ENCODE measurements around the gene MED10.

Gene MED10

DNA sequence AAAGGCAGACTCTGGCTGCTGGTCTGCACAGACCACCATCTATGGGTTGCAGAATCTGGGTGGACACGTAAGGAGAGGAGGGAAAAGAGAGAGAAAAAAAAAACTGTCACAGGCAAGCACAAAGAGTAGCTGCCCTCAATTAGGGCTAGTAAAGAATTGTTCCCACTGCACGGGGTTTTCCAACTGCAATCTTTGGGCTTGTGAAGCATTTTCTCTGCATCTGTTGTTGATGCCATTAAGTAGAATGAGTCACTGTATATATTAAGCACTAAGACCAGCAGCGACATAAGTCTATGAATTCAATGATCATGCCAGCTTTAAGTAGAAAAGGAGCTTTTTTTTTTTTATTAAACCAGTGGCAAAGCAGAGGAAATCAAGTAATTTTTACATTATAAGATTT, 40.2 kb downstream of the MED10 start:
- no CpG with 5 or more reads among the region's 3 CpGs for WGBS, 2 donors (ENCODE audit: extremely low coverage in 2 of 2, insufficient read length in 2 of 2, insufficient replicate concordance in 1 of 2)

DNA sequence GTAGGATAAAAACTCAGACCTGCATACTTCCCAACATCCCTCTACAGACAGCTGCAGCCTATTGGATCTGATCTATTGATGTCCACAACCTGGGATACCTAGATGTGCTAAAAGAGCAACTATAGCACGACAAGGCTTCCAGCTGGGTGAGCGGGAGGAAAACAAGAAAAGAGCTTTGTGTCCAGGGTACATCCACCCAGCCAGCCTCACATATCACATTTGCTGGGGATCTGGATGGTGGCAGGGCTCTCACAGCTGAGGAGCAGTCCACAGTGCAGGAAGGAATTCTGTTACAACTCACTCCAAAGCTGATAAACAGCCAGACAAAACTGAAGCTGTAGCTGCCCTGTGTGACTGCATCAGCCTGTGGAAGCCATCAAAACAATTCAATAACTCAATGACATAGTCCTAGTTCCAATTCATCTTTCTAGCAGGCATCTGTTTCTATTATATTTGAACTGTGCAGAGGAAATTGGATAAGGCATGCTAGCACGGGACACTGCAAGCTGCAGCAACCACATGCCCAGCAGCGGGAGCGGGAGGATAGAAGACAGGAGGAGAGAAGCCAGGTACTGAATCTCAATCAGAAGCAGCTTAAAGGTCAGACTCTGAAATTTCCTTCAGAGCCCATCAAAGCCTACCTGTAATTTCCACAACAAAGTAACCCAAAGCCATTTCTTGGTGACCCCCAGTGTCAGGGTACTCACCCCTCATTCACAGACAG, 45.0 kb downstream of the MED10 start:
- Histone ChIP-seq H3K79me1 (ENCODE audit: low read depth, low read length) (no peaks in the 10 kb centered on the region), H3K4me1 (ENCODE audit: control insufficient read depth in 2 of 2, insufficient read depth in 1 of 2, low read depth in 1 of 2, low read length in 2 of 2) (no peaks in the 10 kb centered on the region), H4K91ac (ENCODE audit: low read depth, low read length, poor library complexity) (no peak overlapping the region), H3K4ac (ENCODE audit: low read length) (no peak overlapping the region), H2BK120ac (ENCODE audit: low read depth, low read length) (no peak overlapping the region), H3K14ac (ENCODE audit: low read length) (no peak overlapping the region), H3K27me3 (ENCODE audit: control insufficient read depth in 3 of 3, insufficient read depth in 3 of 3, low read depth in 1 of 3, low read length in 3 of 3) (no peaks in the 10 kb centered on the region), H2AFZ (ENCODE audit: low read length) (no peak overlapping the region), H2BK5ac (ENCODE audit: low read length) (no peak overlapping the region), H3K27ac (replicated peaks; ENCODE audit: low read length) (no peak overlapping the region), H2AK5ac (ENCODE audit: low read depth, low read length) (no peak overlapping the region), H3K9ac (ENCODE audit: low read depth, low read length, poor library complexity) (no peak overlapping the region), H4K8ac (ENCODE audit: low read depth, low read length) (no peak overlapping the region), H2BK12ac (ENCODE audit: low read length) (no peak overlapping the region), H3K23ac (ENCODE audit: low read depth, low read length, poor library complexity) (no peak overlapping the region), H3K18ac (ENCODE audit: low read length) (no peak overlapping the region), H3K4me3 (ENCODE audit: low read length in 2 of 2) (no peak overlapping the region), H3K36me3 (replicated peaks in 1 of 2; ENCODE audit: control insufficient read depth in 2 of 2, insufficient read depth in 2 of 2, low read length in 2 of 2) (no peaks in the 10 kb centered on the region), H2BK15ac (ENCODE audit: low read length) (no peak overlapping the region), H3K4me2 (ENCODE audit: insufficient read depth, low read length, poor library complexity, severe bottlenecking) (no peak overlapping the region), H3K9me3 (replicated peaks in 1 of 2; ENCODE audit: control insufficient read depth in 2 of 2, insufficient read depth in 1 of 2, low read depth in 1 of 2, low read length in 2 of 2) (no peaks in the 10 kb centered on the region)
- no CpG with 5 or more reads among the region's 5 CpGs for WGBS, 2 donors (ENCODE audit: extremely low coverage in 2 of 2, insufficient read length in 2 of 2, insufficient replicate concordance in 1 of 2)
- no peak for DNase-seq (ENCODE audit: low spot score)

More for the DNA sequence above, 40.2 kb downstream of the MED10 start:
- DNase-seq (ENCODE audit: low spot score): no peak
- Histone ChIP-seq H4K8ac (ENCODE audit: low read depth, low read length) (no peak overlapping the region), H3K27ac (replicated peaks; ENCODE audit: low read length) (no peak overlapping the region), H2BK5ac (ENCODE audit: low read length) (no peak overlapping the region), H2BK15ac (ENCODE audit: low read length) (no peak overlapping the region), H3K4me1 (ENCODE audit: control insufficient read depth in 2 of 2, insufficient read depth in 1 of 2, low read depth in 1 of 2, low read length in 2 of 2) (no peaks in the 10 kb centered on the region), H3K36me3 (replicated peaks in 1 of 2; ENCODE audit: control insufficient read depth in 2 of 2, insufficient read depth in 2 of 2, low read length in 2 of 2) (no peaks in the 10 kb centered on the region), H2AFZ (ENCODE audit: low read length) (no peak overlapping the region), H3K79me1 (ENCODE audit: low read depth, low read length) (no peaks in the 10 kb centered on the region), H3K4ac (ENCODE audit: low read length) (no peak overlapping the region), H2BK12ac (ENCODE audit: low read length) (no peak overlapping the region), H3K4me2 (ENCODE audit: insufficient read depth, low read length, poor library complexity, severe bottlenecking) (no peak overlapping the region), H3K27me3 (ENCODE audit: control insufficient read depth in 3 of 3, insufficient read depth in 3 of 3, low read depth in 1 of 3, low read length in 3 of 3) (no peaks in the 10 kb centered on the region), H3K23ac (ENCODE audit: low read depth, low read length, poor library complexity) (no peak overlapping the region), H2AK5ac (ENCODE audit: low read depth, low read length) (no peak overlapping the region), H3K9ac (ENCODE audit: low read depth, low read length, poor library complexity) (no peak overlapping the region), H4K91ac (ENCODE audit: low read depth, low read length, poor library complexity) (no peak overlapping the region), H2BK120ac (ENCODE audit: low read depth, low read length) (no peak overlapping the region), H3K4me3 (ENCODE audit: low read length in 2 of 2) (no peak overlapping the region), H3K18ac (ENCODE audit: low read length) (no peak overlapping the region), H3K14ac (ENCODE audit: low read length) (no peak overlapping the region), H3K9me3 (replicated peaks in 1 of 2; ENCODE audit: control insufficient read depth in 2 of 2, insufficient read depth in 1 of 2, low read depth in 1 of 2, low read length in 2 of 2) (no peaks in the 10 kb centered on the region)

DNA sequence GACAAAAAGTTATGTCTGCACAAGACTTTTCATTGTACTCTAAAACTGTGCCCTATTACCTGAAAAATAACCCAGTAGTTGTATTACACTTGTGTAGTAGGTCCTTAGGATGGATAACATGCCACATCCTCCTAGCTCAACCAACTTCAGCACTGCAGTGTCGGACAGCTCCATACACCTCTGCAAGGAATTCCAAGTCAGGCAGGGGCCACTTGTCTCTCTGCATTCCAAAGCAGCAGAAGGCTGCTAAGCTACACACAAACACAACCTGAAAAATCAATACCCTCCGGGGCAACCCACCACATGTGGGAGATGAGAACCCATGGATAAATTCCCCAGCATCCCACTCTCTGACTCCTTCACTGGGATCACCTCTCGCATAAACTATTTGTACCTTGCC, 50.2 kb downstream of the MED10 start:
- Histone ChIP-seq H2AK5ac (ENCODE audit: low read depth, low read length) (no peak overlapping the region), H3K4ac (ENCODE audit: low read length) (no peak overlapping the region), H3K27ac (replicated peaks; ENCODE audit: low read length) (no peak overlapping the region), H3K36me3 (replicated peaks in 1 of 2; ENCODE audit: control insufficient read depth in 2 of 2, insufficient read depth in 2 of 2, low read length in 2 of 2) (no peaks in the 10 kb centered on the region), H4K91ac (ENCODE audit: low read depth, low read length, poor library complexity) (no peak overlapping the region), H2BK120ac (ENCODE audit: low read depth, low read length) (no peak overlapping the region), H3K4me2 (ENCODE audit: insufficient read depth, low read length, poor library complexity, severe bottlenecking) (no peak overlapping the region), H4K8ac (ENCODE audit: low read depth, low read length) (no peak overlapping the region), H3K14ac (ENCODE audit: low read length) (no peak overlapping the region), H2BK12ac (ENCODE audit: low read length) (no peak overlapping the region), H2BK15ac (ENCODE audit: low read length) (no peak overlapping the region), H3K9me3 (replicated peaks in 1 of 2; ENCODE audit: control insufficient read depth in 2 of 2, insufficient read depth in 1 of 2, low read depth in 1 of 2, low read length in 2 of 2) (no peaks in the 10 kb centered on the region), H2AFZ (ENCODE audit: low read length) (no peak overlapping the region), H3K4me1 (ENCODE audit: control insufficient read depth in 2 of 2, insufficient read depth in 1 of 2, low read depth in 1 of 2, low read length in 2 of 2) (no peaks in the 10 kb centered on the region), H3K27me3 (ENCODE audit: control insufficient read depth in 3 of 3, insufficient read depth in 3 of 3, low read depth in 1 of 3, low read length in 3 of 3) (no peaks in the 10 kb centered on the region), H2BK5ac (ENCODE audit: low read length) (no peak overlapping the region), H3K23ac (ENCODE audit: low read depth, low read length, poor library complexity) (no peak overlapping the region), H3K9ac (ENCODE audit: low read depth, low read length, poor library complexity) (no peak overlapping the region), H3K79me1 (ENCODE audit: low read depth, low read length) (no peaks in the 10 kb centered on the region), H3K4me3 (ENCODE audit: low read length in 2 of 2) (no peak overlapping the region), H3K18ac (ENCODE audit: low read length) (no peak overlapping the region)
- peak; percentile 73 for DNase-seq (ENCODE audit: low spot score)
- WGBS, 2 donors (ENCODE audit: extremely low coverage in 2 of 2, insufficient read length in 2 of 2, insufficient replicate concordance in 1 of 2): no CpG with 5 or more reads among the region's 3 CpGs

DNA sequence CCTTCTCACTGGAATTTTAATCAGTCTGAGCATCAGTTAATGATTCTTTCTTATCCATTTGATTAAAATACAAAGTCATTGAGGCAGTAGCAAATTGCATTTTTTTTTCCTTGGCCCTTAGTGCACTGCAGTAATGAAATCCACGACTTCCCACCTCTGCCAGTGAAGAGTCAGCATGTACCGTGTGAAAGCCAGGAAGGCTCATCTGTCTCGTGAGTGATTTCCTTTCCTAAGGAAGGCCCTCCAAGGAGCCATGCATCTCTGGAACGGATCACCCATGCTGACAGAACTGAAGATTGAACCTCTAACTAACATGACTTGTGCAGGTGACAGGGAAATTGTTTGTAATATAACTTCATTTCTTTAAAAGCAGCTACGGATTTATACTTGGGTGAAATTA, 51.6 kb downstream of the MED10 start:
- Histone ChIP-seq H3K4me2 (ENCODE audit: insufficient read depth, low read length, poor library complexity, severe bottlenecking) (no peak overlapping the region), H3K27me3 (ENCODE audit: control insufficient read depth in 3 of 3, insufficient read depth in 3 of 3, low read depth in 1 of 3, low read length in 3 of 3) (no peaks in the 10 kb centered on the region), H3K36me3 (replicated peaks in 1 of 2; ENCODE audit: control insufficient read depth in 2 of 2, insufficient read depth in 2 of 2, low read length in 2 of 2) (no peaks in the 10 kb centered on the region), H3K9ac (ENCODE audit: low read depth, low read length, poor library complexity) (no peak overlapping the region), H4K8ac (ENCODE audit: low read depth, low read length) (no peak overlapping the region), H2AFZ (ENCODE audit: low read length) (no peak overlapping the region), H3K79me1 (ENCODE audit: low read depth, low read length) (no peaks in the 10 kb centered on the region), H2BK15ac (ENCODE audit: low read length) (no peak overlapping the region), H3K14ac (ENCODE audit: low read length) (no peak overlapping the region), H4K91ac (ENCODE audit: low read depth, low read length, poor library complexity) (no peak overlapping the region), H3K4me1 (ENCODE audit: control insufficient read depth in 2 of 2, insufficient read depth in 1 of 2, low read depth in 1 of 2, low read length in 2 of 2) (no peaks in the 10 kb centered on the region), H3K23ac (ENCODE audit: low read depth, low read length, poor library complexity) (no peak overlapping the region), H3K4ac (ENCODE audit: low read length) (no peak overlapping the region), H2BK5ac (ENCODE audit: low read length) (no peak overlapping the region), H3K4me3 (ENCODE audit: low read length in 2 of 2) (no peak overlapping the region), H3K9me3 (replicated peaks in 1 of 2; ENCODE audit: control insufficient read depth in 2 of 2, insufficient read depth in 1 of 2, low read depth in 1 of 2, low read length in 2 of 2) (peaks cover 0 to 3% of the 10 kb centered on the region in 2 donors), H2BK12ac (ENCODE audit: low read length) (no peak overlapping the region), H3K27ac (replicated peaks; ENCODE audit: low read length) (no peak overlapping the region), H2AK5ac (ENCODE audit: low read depth, low read length) (no peak overlapping the region), H3K18ac (ENCODE audit: low read length) (no peak overlapping the region), H2BK120ac (ENCODE audit: low read depth, low read length) (no peak overlapping the region)
- no peak for DNase-seq (ENCODE audit: low spot score)
- no CpG with 5 or more reads among the region's 5 CpGs for WGBS, 2 donors (ENCODE audit: extremely low coverage in 2 of 2, insufficient read length in 2 of 2, insufficient replicate concordance in 1 of 2)
